MCF 10A (cell line): ENCODE data around the gene HAUS7. TPM values are rescaled to one million over a fixed set of nuclear protein-coding genes. Genes with fewer than 3 reads are reported as not detected.

Experiments
- BruUV-seq: library from RNA; stranded (reverse); fragments of 400-500 nt; replicated peaks from 2 replicates; lab custom pipeline; 2021; lab: Mats Ljungman, UMichigan
- CTCF ChIA-PET: fragments of 300-600 bp; sonication (Branson Sonifier 250); formaldehyde crosslinking; extraction: SDS; loops from one replicate; lab custom pipeline; 2021; ENCODE audit warnings: antibody characterized with exemption, inconsistent platforms; lab: Yijun Ruan, JAX
- POLR2A ChIA-PET: fragments of 300-600, 350-650 bp; sonication (Branson Sonifier 250); formaldehyde crosslinking; extraction: SDS; loops from one replicate; lab custom pipeline; 2020; ENCODE audit warnings: antibody characterized with exemption, inconsistent platforms; lab: Yijun Ruan, JAX
- DNase-seq: peaks from one replicate; pipeline ENCODE4 v3.0.0-alpha.2; 2018; ENCODE audit not compliant: unreplicated experiment
- H3K27ac Mint-ChIP-seq: one replicate; pipeline ENCODE4 v1.8.0; 2022; ENCODE audit warnings: mild to moderate bottlenecking, low read depth, mixed read lengths; ENCODE audit not compliant: unreplicated experiment
- H3K27me3 Mint-ChIP-seq: one replicate; pipeline ENCODE4 v1.8.0; 2022; ENCODE audit warnings: mixed read lengths; ENCODE audit not compliant: insufficient read depth, unreplicated experiment
- H3K36me3 Mint-ChIP-seq: one replicate; pipeline ENCODE4 v1.8.0; 2022; ENCODE audit warnings: mild to moderate bottlenecking, moderate library complexity, mixed read lengths; ENCODE audit not compliant: insufficient read depth, unreplicated experiment
- H3K4me1 Mint-ChIP-seq: one replicate; pipeline ENCODE4 v1.8.0; 2022; ENCODE audit warnings: mixed read lengths; ENCODE audit not compliant: insufficient read depth, unreplicated experiment
- H3K4me3 Mint-ChIP-seq: one replicate; pipeline ENCODE4 v1.8.0; 2022; ENCODE audit warnings: mild to moderate bottlenecking, moderate library complexity, mixed read lengths; ENCODE audit not compliant: unreplicated experiment
- H3K9me3 Mint-ChIP-seq: one replicate; pipeline ENCODE4 v1.8.0; 2022; ENCODE audit warnings: mixed read lengths; ENCODE audit not compliant: unreplicated experiment
- intact Hi-C: fragments of 100-400 bp; cut with micrococcal nuclease; formaldehyde crosslinking; loops from 2 replicates; pipeline ENCODE4 v1.14.1; 2022
- total RNA-seq: library from RNA; stranded (reverse); gene quantifications from 2 replicates; pipeline ENCODE4 v1.2.3, GENCODE V29; 2022
- TF ChIP-seq, protein P1 (sequence below): fragments of 200-600 bp; IDR thresholded peaks from one replicate; pipeline ENCODE4 v1.8.0; 2022; ENCODE audit warnings: antibody characterized with exemption, mild to moderate bottlenecking; ENCODE audit not compliant: unreplicated experiment

Gene HAUS7
- total RNA-seq, 1 experiment from 2014 or later = 19.4 TPM

- no peak overlapping the region for H3K27ac Mint-ChIP-seq
- intact Hi-C loops = no loop called here
- ChIA-PET POLR2A (no interaction called here), CTCF (interaction anchor here (0.8 kb wide), 1 partner anchor 9 kb away, joined by 3 read pairs; no protein-coding TSS in a partner anchor)
- no peak for DNase-seq
- H3K4me3 Mint-ChIP-seq = no peak overlapping the region
- H3K9me3 Mint-ChIP-seq = peaks cover 8% of the 10 kb centered on the region
- H3K27me3 Mint-ChIP-seq = no peaks in the 10 kb centered on the region
- BruUV-seq = no TSS peak
- no peaks in the 10 kb centered on the region for H3K36me3 Mint-ChIP-seq
- TF ChIP-seq, protein P1, sequence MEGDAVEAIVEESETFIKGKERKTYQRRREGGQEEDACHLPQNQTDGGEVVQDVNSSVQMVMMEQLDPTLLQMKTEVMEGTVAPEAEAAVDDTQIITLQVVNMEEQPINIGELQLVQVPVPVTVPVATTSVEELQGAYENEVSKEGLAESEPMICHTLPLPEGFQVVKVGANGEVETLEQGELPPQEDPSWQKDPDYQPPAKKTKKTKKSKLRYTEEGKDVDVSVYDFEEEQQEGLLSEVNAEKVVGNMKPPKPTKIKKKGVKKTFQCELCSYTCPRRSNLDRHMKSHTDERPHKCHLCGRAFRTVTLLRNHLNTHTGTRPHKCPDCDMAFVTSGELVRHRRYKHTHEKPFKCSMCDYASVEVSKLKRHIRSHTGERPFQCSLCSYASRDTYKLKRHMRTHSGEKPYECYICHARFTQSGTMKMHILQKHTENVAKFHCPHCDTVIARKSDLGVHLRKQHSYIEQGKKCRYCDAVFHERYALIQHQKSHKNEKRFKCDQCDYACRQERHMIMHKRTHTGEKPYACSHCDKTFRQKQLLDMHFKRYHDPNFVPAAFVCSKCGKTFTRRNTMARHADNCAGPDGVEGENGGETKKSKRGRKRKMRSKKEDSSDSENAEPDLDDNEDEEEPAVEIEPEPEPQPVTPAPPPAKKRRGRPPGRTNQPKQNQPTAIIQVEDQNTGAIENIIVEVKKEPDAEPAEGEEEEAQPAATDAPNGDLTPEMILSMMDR = no peak
- peaks cover 6% of the 10 kb centered on the region for H3K4me1 Mint-ChIP-seq
These were observed 29.5 kb upstream of the HAUS7 start for GRCh38 chrX:153499876-153500275.

DNA sequence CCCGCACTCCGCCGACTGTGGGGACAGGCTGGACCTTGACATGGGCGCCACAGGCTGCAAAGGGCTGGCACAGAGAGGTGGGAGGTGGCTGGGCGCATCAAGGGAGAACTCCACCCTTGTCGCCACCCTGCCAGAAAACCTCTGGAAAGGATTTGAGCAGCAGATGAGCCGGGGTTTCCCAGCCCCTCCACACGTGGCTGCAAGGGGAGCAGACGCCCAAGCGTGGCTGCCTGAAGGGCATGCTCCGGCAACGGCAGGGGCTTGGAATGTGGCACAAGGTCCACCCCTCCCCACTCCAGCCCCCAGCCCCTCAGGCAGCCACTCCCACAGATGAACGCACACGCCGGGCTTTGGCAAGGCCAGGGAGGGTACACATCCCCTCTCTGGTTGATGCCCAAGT is 29.0 kb upstream of the HAUS7 start:
- Mint-ChIP-seq H3K4me3 (no peak overlapping the region), H3K9me3 (peaks cover 8% of the 10 kb centered on the region), H3K27me3 (no peaks in the 10 kb centered on the region), H3K4me1 (peaks cover 6% of the 10 kb centered on the region), H3K27ac (no peak overlapping the region), H3K36me3 (no peaks in the 10 kb centered on the region)
- intact Hi-C loops = no loop called here
- TF ChIP-seq, protein P1 = no peak
- BruUV-seq = no TSS peak
- no peak for DNase-seq
- ChIA-PET POLR2A (no interaction called here), CTCF (interaction anchor here (0.8 kb wide), 1 partner anchor 9 kb away, joined by 3 read pairs; no protein-coding TSS in a partner anchor)

DNA sequence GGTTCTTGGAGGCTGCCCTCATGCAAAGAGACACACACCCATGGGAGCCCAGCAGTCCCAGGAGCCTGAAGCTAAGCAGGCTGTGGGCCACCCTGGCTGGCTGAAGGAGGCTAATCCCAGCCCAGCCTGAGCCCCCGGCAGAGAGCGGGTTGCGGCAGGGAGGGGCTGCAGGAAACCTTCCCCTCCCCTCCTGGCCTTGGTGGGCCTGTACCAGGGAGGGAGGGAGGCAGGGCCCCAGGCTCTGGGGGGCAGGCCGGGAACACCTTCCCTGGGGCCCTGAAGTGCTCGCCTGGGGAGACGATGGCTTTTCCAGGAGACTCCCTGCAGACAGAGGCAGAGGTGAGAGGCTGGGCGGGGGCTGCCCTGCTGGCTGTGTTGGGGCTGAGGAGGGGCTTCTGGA is 28.1 kb upstream of the HAUS7 start:
- intact Hi-C loops = no loop called here
- no TSS peak for BruUV-seq
- H3K27ac Mint-ChIP-seq = no peak overlapping the region

GRCh38 chrX:153496590-153496959 is 26.2 kb upstream of the HAUS7 start:
- peaks cover 6% of the 10 kb centered on the region for H3K4me1 Mint-ChIP-seq
- intact Hi-C loops = no loop called here
- no peak for DNase-seq
- CTCF ChIA-PET = no interaction called here
- no peaks in the 10 kb centered on the region for H3K36me3 Mint-ChIP-seq
- POLR2A ChIA-PET = no interaction called here
- peaks cover 8% of the 10 kb centered on the region for H3K9me3 Mint-ChIP-seq
- TF ChIP-seq, protein P1 = no peak
- H3K4me3 Mint-ChIP-seq = no peak overlapping the region
- H3K27me3 Mint-ChIP-seq = no peaks in the 10 kb centered on the region
- H3K27ac Mint-ChIP-seq = no peak overlapping the region
- BruUV-seq = no TSS peak

More for the DNA sequence above, 28.1 kb upstream of the HAUS7 start:
- Mint-ChIP-seq H3K9me3 (peaks cover 8% of the 10 kb centered on the region), H3K4me1 (peaks cover 6% of the 10 kb centered on the region), H3K36me3 (no peaks in the 10 kb centered on the region), H3K4me3 (no peak overlapping the region), H3K27me3 (no peaks in the 10 kb centered on the region)
- POLR2A ChIA-PET = no interaction called here
- CTCF ChIA-PET = interaction anchor here (1.5 kb wide), 1 partner anchor 8 kb away, joined by 4 read pairs; no protein-coding TSS in a partner anchor
- TF ChIP-seq, protein P1 = no peak
- no peak for DNase-seq
